HG03045 (cell line): Measurements from ENCODE around the gene RABGGTA.

ENCODE experiments used
- ATAC-seq: cut with Tn5 transposase; IDR thresholded peaks from one replicate; pipeline ENCODE4 v1.9.1; 2021; ENCODE audit warnings: mild to moderate bottlenecking, moderate library complexity; ENCODE audit not compliant: unreplicated experiment

RABGGTA gene

GRCh38 chr14:24261969-24262327 lies 9.4 kb downstream of the RABGGTA start:
- ATAC-seq: no peak

GRCh38 chr14:24261256-24261968 lies 10.0 kb downstream of the RABGGTA start:
- no peak for ATAC-seq

- no peak for ATAC-seq
These were observed 10.6 kb downstream of the RABGGTA start for GRCh38 chr14:24260780-24261157.

- ATAC-seq: no peak
These were observed 11.2 kb downstream of the RABGGTA start for GRCh38 chr14:24260026-24260779.

- ATAC-seq: no peak
These were observed 11.9 kb downstream of the RABGGTA start for GRCh38 chr14:24259282-24260025.

GRCh38 chr14:24258548-24259265 lies 12.7 kb downstream of the RABGGTA start:
- ATAC-seq: no peak

- no peak for ATAC-seq
These were observed 13.3 kb downstream of the RABGGTA start for GRCh38 chr14:24258119-24258518.

GRCh38 chr14:24256960-24257359 lies 14.4 kb downstream of the RABGGTA start:
- ATAC-seq: no peak

- ATAC-seq: no peak
These were observed 15.3 kb downstream of the RABGGTA start for GRCh38 chr14:24255931-24256711.

GRCh38 chr14:24255438-24255837 lies 16.0 kb downstream of the RABGGTA start:
- ATAC-seq: no peak

GRCh38 chr14:24254630-24255392 lies 16.6 kb downstream of the RABGGTA start:
- ATAC-seq: no peak

- no peak for ATAC-seq
These were observed 17.5 kb downstream of the RABGGTA start for GRCh38 chr14:24253936-24254335.

GRCh38 chr14:24252289-24253124 lies 18.9 kb downstream of the RABGGTA start:
- no peak for ATAC-seq

- no peak for ATAC-seq
These were observed 19.5 kb downstream of the RABGGTA start for GRCh38 chr14:24251880-24252288.

GRCh38 chr14:24250354-24250753 lies 21.0 kb downstream of the RABGGTA start:
- no peak for ATAC-seq

- ATAC-seq: no peak
These were observed 22.0 kb downstream of the RABGGTA start for GRCh38 chr14:24249230-24250021.

GRCh38 chr14:24247422-24247821 lies 24.0 kb downstream of the RABGGTA start:
- no peak for ATAC-seq

GRCh38 chr14:24246765-24247212 lies 24.6 kb downstream of the RABGGTA start:
- ATAC-seq: no peak
